HEK293 (cell line): ENCODE data around the gene KIF7.

Source experiments
- CTCF ChIA-PET: fragments of 350-600 bp; formaldehyde crosslinking; extraction: SDS; loops from one replicate; lab custom pipeline; 2021; ENCODE audit warnings: antibody characterized with exemption; lab: Yijun Ruan, JAX
- POLR2A ChIA-PET: fragments of 300-600 bp; formaldehyde crosslinking; extraction: SDS; loops from one replicate; lab custom pipeline; 2020; ENCODE audit warnings: antibody characterized with exemption, inconsistent platforms; lab: Yijun Ruan, JAX
- H3K27ac ChIP-seq: fragments of 200-500 bp; sonication (Bioruptor generic); 2 replicates; pipeline ENCODE4 v1.5.1; 2014; ENCODE audit warnings: low read depth, low read length, control low read depth, inconsistent platforms; ENCODE audit errors: extremely low read depth
- H3K36me3 ChIP-seq, 2 experiments: fragments of 200-500 bp in 1 of 2; sonication (Bioruptor generic) in 1 of 2; 1 replicate in 1 of 2; 2 replicates in 1 of 2; pipeline ENCODE4 v1.5.1; 2014 to 2017; ENCODE audit warnings: inconsistent platforms in 2 of 2, low read length in 2 of 2; ENCODE audit not compliant: control insufficient read depth in 2 of 2, insufficient read depth in 1 of 2
- H3K4me1 ChIP-seq: fragments of 200-500 bp; sonication (Bioruptor generic); 2 replicates; pipeline ENCODE4 v1.5.1; 2014; ENCODE audit warnings: mild to moderate bottlenecking, low read length, inconsistent platforms; ENCODE audit not compliant: control insufficient read depth, insufficient read depth
- H3K4me3 ChIP-seq: 2 replicates; pipeline ENCODE4 v1.5.1; 2011; ENCODE audit warnings: low read depth, mild to moderate bottlenecking, control low read depth, low read length, moderate library complexity
- H3K9me3 ChIP-seq: fragments of 200-500 bp; sonication (Bioruptor generic); 2 replicates; pipeline ENCODE4 v1.5.1; 2014; ENCODE audit warnings: low read depth, low read length, inconsistent platforms; ENCODE audit not compliant: control insufficient read depth, insufficient read depth
- ATF2 ChIP-seq: fragments of 450-650 bp; formaldehyde crosslinking; IDR thresholded peaks from 2 replicates; pipeline ENCODE4 v1.5.1; 2016; ENCODE audit warnings: missing biosample characterization, missing genetic modification characterization, low read depth
- GLI4 ChIP-seq: fragments of 450-650 bp; formaldehyde crosslinking; IDR thresholded peaks from 2 replicates; pipeline ENCODE4 v1.5.1; 2016; ENCODE audit warnings: missing biosample characterization, missing genetic modification characterization
- PRDM1 ChIP-seq: fragments of 450-650 bp; formaldehyde crosslinking; IDR thresholded peaks from 2 replicates; pipeline ENCODE4; 2016; ENCODE audit warnings: missing biosample characterization, missing genetic modification characterization
- WT1 ChIP-seq: fragments of 450-650 bp; formaldehyde crosslinking; IDR thresholded peaks from 2 replicates; pipeline ENCODE4 v1.5.1; 2016; ENCODE audit warnings: missing biosample characterization, missing genetic modification characterization
- ZNF133 ChIP-seq: fragments of 450-650 bp; formaldehyde crosslinking; IDR thresholded peaks from 2 replicates; pipeline ENCODE4 v1.5.1; 2016; ENCODE audit warnings: missing biosample characterization, missing genetic modification characterization
- ZNF146 ChIP-seq: fragments of 450-650 bp; formaldehyde crosslinking; IDR thresholded peaks from 2 replicates; pipeline ENCODE4 v1.5.1; 2016; ENCODE audit warnings: missing biosample characterization, missing genetic modification characterization
- ZNF24 ChIP-seq: fragments of 450-650 bp; formaldehyde crosslinking; IDR thresholded peaks from 2 replicates; pipeline ENCODE4 v1.5.1; 2016; ENCODE audit warnings: missing biosample characterization, missing genetic modification characterization
- ZNF311 ChIP-seq: fragments of 450-650 bp; formaldehyde crosslinking; IDR thresholded peaks from 2 replicates; pipeline ENCODE4 v1.5.1; 2017; ENCODE audit warnings: missing biosample characterization, missing genetic modification characterization, borderline replicate concordance
- ZNF366 ChIP-seq: fragments of 450-650 bp; formaldehyde crosslinking; conservative IDR thresholded peaks from 2 replicates; pipeline ENCODE4 v1.5.1; 2016; ENCODE audit warnings: missing biosample characterization, missing genetic modification characterization
- ZNF510 ChIP-seq: fragments of 450-650 bp; formaldehyde crosslinking; IDR thresholded peaks from 2 replicates; pipeline ENCODE4 v1.5.1; 2018; ENCODE audit warnings: mild to moderate bottlenecking, missing genetic modification characterization, missing biosample characterization; ENCODE audit not compliant: insufficient replicate concordance
- ZNF600 ChIP-seq: fragments of 450-650 bp; formaldehyde crosslinking; IDR thresholded peaks from 2 replicates; pipeline ENCODE4 v1.5.1; 2016; ENCODE audit warnings: missing biosample characterization, missing genetic modification characterization
- ZNF621 ChIP-seq: fragments of 450-650 bp; formaldehyde crosslinking; IDR thresholded peaks from 2 replicates; pipeline ENCODE4 v1.5.1; 2017; ENCODE audit warnings: missing biosample characterization, missing genetic modification characterization
- ZSCAN4 ChIP-seq: fragments of 450-650 bp; formaldehyde crosslinking; IDR thresholded peaks from 2 replicates; pipeline ENCODE4 v1.5.1; 2017; ENCODE audit warnings: missing biosample characterization, missing genetic modification characterization
- TF ChIP-seq, protein P1 (sequence below): fragments of 450-650 bp; formaldehyde crosslinking; IDR thresholded peaks from 2 replicates; pipeline ENCODE4 v1.5.1; 2016; ENCODE audit warnings: missing biosample characterization, missing genetic modification characterization
- TF ChIP-seq, protein P2 (sequence below): fragments of 450-650 bp; formaldehyde crosslinking; IDR thresholded peaks from 2 replicates; pipeline ENCODE4 v1.5.1; 2017; ENCODE audit warnings: missing biosample characterization, missing genetic modification characterization
- TF ChIP-seq, protein P3 (sequence below): fragments of 450-650 bp; formaldehyde crosslinking; IDR thresholded peaks from 2 replicates; pipeline ENCODE4 v1.5.1; 2017; ENCODE audit warnings: missing biosample characterization, missing genetic modification characterization

KIF7 gene

GRCh38 chr15:89642106-89642505 is 13.2 kb downstream of the KIF7 start:
- H3K36me3 ChIP-seq = peaks cover 41 to 65% of the 10 kb centered on the region in 2 experiments
- POLR2A ChIA-PET = no interaction called here

GRCh38 chr15:89641053-89641452 is 14.2 kb downstream of the KIF7 start:
- ChIA-PET POLR2A (no interaction called here), CTCF (interaction anchor here (0.6 kb wide), 1 partner anchor 434 kb away, joined by 4 read pairs; no protein-coding TSS in a partner anchor)
- Histone ChIP-seq H3K4me1 (no peaks in the 10 kb centered on the region), H3K36me3 (peaks cover 40 to 55% of the 10 kb centered on the region in 2 experiments), H3K9me3 (peaks cover 2% of the 10 kb centered on the region; the same call in 1 of the 2 replicates), H3K4me3 (no peak overlapping the region), H3K27ac (no peak overlapping the region)
- TF ChIP-seq ZSCAN4 (tag by site-specific recombination) (no peak), ZNF24 (no peak), ZNF510 (tag by site-specific recombination) (no peak), ZNF366 (tag by site-specific recombination) (no peak), PRDM1 (tag by site-specific recombination) (no peak), ZNF311 (tag by site-specific recombination) (no peak), ZNF133 (tag by site-specific recombination) (no peak), GLI4 (no peak), ZNF621 (tag by site-specific recombination) (no peak), ATF2 (tag by site-specific recombination) (no peak), ZNF146 (tag by site-specific recombination) (no peak)
- TF ChIP-seq, protein P1, sequence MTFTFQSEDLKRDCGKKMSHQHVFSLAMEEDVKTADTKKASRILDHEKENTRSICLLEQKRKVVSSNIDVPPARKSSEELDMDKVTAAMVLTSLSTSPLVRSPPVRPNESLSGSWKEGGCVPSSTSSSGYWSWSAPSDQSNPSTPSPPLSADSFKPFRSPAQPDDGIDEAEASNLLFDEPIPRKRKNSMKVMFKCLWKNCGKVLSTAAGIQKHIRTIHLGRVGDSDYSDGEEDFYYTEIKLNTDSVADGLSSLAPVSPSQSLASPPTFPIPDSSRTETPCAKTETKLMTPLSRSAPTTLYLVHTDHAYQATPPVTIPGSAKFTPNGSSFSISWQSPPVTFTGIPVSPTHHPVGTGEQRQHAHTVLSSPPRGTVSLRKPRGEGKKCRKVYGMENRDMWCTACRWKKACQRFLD (tag by site-specific recombination) = no peak
- TF ChIP-seq, protein P2, sequence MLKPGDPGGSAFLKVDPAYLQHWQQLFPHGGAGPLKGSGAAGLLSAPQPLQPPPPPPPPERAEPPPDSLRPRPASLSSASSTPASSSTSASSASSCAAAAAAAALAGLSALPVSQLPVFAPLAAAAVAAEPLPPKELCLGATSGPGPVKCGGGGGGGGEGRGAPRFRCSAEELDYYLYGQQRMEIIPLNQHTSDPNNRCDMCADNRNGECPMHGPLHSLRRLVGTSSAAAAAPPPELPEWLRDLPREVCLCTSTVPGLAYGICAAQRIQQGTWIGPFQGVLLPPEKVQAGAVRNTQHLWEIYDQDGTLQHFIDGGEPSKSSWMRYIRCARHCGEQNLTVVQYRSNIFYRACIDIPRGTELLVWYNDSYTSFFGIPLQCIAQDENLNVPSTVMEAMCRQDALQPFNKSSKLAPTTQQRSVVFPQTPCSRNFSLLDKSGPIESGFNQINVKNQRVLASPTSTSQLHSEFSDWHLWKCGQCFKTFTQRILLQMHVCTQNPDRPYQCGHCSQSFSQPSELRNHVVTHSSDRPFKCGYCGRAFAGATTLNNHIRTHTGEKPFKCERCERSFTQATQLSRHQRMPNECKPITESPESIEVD (tag by site-specific recombination) = no peak
- TF ChIP-seq, protein P3, sequence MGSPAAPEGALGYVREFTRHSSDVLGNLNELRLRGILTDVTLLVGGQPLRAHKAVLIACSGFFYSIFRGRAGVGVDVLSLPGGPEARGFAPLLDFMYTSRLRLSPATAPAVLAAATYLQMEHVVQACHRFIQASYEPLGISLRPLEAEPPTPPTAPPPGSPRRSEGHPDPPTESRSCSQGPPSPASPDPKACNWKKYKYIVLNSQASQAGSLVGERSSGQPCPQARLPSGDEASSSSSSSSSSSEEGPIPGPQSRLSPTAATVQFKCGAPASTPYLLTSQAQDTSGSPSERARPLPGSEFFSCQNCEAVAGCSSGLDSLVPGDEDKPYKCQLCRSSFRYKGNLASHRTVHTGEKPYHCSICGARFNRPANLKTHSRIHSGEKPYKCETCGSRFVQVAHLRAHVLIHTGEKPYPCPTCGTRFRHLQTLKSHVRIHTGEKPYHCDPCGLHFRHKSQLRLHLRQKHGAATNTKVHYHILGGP = no peak

More at GRCh38 chr15:89642106-89642505, 13.2 kb downstream of the KIF7 start:
- no peak overlapping the region for H3K27ac ChIP-seq
- no peaks in the 10 kb centered on the region for H3K4me1 ChIP-seq
- H3K4me3 ChIP-seq = no peak overlapping the region
- CTCF ChIA-PET = interaction anchor here (0.6 to 0.7 kb wide), 4 partner anchors 11 to 357 kb away, joined by 3 to 8 read pairs (median 3); no protein-coding TSS in a partner anchor
- H3K9me3 ChIP-seq = peaks cover 2% of the 10 kb centered on the region; the same call in 1 of the 2 replicates
- TF ChIP-seq WT1 (tag by site-specific recombination) (no peak), ZNF600 (tag by site-specific recombination) (peak; percentile 21; the same call in 1 of the 2 replicates)
